ENCODE data around the gene SEPTIN11. TPM values are rescaled to one million over a fixed set of nuclear protein-coding genes. Genes with fewer than 3 reads are reported as not detected.

The SEPTIN11 gene
- total and polyA plus RNA-seq, 9 of the 15 experiments (the other 6 are each of a cell fraction or from before 2014, with no cell fraction given) = 25.7 to 142 (median 84.3) TPM

DNA sequence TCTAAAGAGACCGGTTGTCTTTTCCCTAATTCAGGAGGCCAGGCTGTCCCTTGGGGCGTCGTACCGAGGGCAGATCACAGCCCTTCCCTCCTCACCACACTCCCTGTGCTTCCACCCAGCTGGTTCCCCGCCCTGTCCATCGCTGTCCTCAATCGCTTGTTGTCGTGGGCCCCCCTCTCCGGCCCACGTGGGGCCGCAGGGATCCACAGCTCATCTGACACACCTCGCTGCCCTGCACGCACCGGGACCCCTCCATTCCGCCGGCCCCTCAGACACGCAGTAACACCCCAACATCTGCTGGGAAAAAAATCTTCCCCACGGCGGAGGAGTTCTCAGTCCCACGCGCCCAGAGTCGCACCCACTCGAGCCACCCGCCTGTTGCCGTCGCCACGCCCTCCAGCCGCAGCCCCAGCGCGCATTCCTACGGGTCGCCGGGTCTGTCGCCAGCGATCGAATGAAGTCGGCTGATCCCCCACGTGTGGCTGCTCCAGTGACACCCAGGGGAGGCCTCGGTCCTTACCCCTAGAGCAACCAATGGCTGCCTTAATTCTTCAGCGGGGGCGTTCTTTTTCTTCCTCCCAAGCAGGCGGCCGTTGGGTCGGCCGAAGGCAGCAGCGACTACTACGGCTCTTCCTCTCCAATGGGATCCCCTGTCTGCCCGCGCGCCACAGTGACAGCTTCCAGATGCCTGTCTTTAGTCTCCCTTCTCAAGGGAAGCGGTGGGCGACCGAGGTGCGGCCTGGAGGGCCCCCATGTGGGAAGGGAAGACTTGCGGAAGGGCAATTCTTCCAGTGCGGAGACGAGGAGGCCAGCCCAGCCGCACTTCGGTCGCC, 893 bp upstream of the SEPTIN11 start (continued):
- TF ChIP-seq ZNF436 (CRISPR knock-in tag; IDR thresholded peaks at IDR 0.05) = no peak
- TF ChIP-seq ZNF263 (CRISPR knock-in tag; IDR thresholded peaks at IDR 0.05; ENCODE audit: borderline replicate concordance) = no peak
- TF ChIP-seq MNT (conservative IDR thresholded peaks at IDR 0.05) = peak; percentile 84 to 91
- TF ChIP-seq ZNF407 (IDR thresholded peaks at IDR 0.05; ENCODE audit: low read depth) = peak; percentile 64; the same call in 1 of the 2 replicates
- TF ChIP-seq FOXJ3 (CRISPR knock-in tag; IDR thresholded peaks at IDR 0.05) = no peak
- TF ChIP-seq RFX1 (IDR thresholded peaks at IDR 0.05) = no peak
- no peak for TF ChIP-seq JUN (IDR thresholded peaks at IDR 0.05; ENCODE audit: borderline replicate concordance, low read depth, low read length)
- no peak for TF ChIP-seq JUN (CRISPR knock-in tag; IDR thresholded peaks at IDR 0.05; ENCODE audit: borderline replicate concordance)
- TF ChIP-seq, protein P1, sequence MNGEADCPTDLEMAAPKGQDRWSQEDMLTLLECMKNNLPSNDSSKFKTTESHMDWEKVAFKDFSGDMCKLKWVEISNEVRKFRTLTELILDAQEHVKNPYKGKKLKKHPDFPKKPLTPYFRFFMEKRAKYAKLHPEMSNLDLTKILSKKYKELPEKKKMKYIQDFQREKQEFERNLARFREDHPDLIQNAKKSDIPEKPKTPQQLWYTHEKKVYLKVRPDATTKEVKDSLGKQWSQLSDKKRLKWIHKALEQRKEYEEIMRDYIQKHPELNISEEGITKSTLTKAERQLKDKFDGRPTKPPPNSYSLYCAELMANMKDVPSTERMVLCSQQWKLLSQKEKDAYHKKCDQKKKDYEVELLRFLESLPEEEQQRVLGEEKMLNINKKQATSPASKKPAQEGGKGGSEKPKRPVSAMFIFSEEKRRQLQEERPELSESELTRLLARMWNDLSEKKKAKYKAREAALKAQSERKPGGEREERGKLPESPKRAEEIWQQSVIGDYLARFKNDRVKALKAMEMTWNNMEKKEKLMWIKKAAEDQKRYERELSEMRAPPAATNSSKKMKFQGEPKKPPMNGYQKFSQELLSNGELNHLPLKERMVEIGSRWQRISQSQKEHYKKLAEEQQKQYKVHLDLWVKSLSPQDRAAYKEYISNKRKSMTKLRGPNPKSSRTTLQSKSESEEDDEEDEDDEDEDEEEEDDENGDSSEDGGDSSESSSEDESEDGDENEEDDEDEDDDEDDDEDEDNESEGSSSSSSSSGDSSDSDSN (IDR thresholded peaks at IDR 0.05; ENCODE audit: borderline replicate concordance in 1 of 2, low read depth in 2 of 2, low read length in 2 of 2) = peak in 1 of 2 experiments; percentile 57; a peak in 1 of 4 replicates
- TF ChIP-seq ESRRA (IDR thresholded peaks at IDR 0.05; ENCODE audit: borderline replicate concordance, low read depth) = no peak
- no peak for TF ChIP-seq CCNT2 (IDR thresholded peaks at IDR 0.05; ENCODE audit: borderline replicate concordance, extremely low read depth, insufficient read length, low read depth, low read length)
- peak; percentile 19; the same call in 1 of the 2 replicates for TF ChIP-seq ZNF12 (CRISPR knock-in tag; IDR thresholded peaks at IDR 0.05)
- no peak for TF ChIP-seq CBX1 (IDR thresholded peaks at IDR 0.05; ENCODE audit: low read depth)
- TF ChIP-seq CCAR2 (IDR thresholded peaks at IDR 0.05; ENCODE audit: low read depth, low read length) = no peak
